GM19238 (cell line): Measurements from ENCODE around the gene MED13L.
"Not testable (repeated sequence)": the region's sequence is repeated elsewhere in the genome, so short reads cannot be mapped to it uniquely, and the experiment has no call there.

Experiments
- DNase-seq: peaks from one replicate; pipeline ENCODE4 v3.0.0; 2011; ENCODE audit warnings: low spot score; ENCODE audit not compliant: insufficient read length

The MED13L gene

GRCh38 chr12:116131987-116132386 is 145.5 kb downstream of the MED13L start:
- DNase-seq: not testable (repeated sequence)

GRCh38 chr12:116131176-116131575 is 146.3 kb downstream of the MED13L start:
- DNase-seq: no peak

DNA sequence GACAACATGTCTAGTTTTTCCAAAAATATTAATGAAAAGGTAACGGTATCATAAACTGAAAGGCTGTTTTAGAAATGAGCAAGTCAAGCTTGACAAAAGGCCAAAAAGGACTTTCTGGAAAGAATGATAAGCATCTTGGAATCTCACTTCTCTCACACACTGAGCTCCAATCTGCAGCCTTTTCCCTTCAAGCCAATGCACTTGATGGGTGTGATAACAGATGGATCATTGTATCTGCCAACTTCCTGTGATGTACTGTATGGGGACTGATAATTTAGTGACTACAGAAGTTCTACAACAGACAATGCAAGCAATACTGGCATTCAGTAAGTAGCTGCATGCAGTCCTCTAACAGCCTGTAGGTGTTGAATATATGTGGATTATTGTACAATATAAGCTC is 147.1 kb downstream of the MED13L start:
- DNase-seq: no peak

DNA sequence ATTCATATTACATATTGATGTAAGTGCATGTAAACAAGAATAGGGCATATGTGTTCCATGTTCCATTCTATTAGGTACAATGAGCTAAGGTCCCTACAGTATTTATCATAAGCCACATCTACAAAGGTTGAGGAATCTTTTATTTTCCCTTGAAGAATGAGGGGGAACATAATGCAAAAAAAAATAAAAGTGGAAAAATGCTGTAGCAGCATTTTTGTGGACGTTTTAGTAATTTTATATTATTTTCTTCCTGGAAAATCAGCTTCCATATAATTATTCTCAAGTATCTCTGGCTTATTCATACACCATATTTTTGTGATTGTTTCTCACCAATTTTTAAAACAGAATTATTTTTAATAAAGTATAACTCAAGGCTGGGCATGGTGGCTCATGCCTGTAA is 148.7 kb downstream of the MED13L start:
- no peak for DNase-seq

GRCh38 chr12:116127859-116128258 is 149.6 kb downstream of the MED13L start:
- DNase-seq: no peak

DNA sequence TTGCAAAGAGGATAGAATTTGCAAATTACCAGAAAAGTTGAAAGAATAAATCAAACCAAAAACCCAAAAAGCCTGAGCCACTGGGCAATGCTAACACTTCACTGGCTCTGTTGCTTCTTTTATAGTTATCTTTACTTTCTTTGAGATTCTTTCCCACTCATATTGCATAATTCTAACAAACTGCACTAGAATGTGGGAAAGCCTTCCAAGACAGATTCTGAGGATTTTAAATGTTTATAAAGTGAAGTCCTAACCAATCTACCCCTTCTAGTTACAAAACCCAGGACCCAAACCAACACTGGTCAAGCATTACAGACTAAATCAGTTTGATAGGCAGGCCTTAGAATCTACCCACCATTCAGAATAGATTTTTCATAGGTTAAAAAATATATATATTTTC is 150.9 kb downstream of the MED13L start:
- no peak for DNase-seq

GRCh38 chr12:116125956-116126566 is 151.4 kb downstream of the MED13L start:
- no peak for DNase-seq

- no peak for DNase-seq
These were observed 152.4 kb downstream of the MED13L start for GRCh38 chr12:116125084-116125483.

DNA sequence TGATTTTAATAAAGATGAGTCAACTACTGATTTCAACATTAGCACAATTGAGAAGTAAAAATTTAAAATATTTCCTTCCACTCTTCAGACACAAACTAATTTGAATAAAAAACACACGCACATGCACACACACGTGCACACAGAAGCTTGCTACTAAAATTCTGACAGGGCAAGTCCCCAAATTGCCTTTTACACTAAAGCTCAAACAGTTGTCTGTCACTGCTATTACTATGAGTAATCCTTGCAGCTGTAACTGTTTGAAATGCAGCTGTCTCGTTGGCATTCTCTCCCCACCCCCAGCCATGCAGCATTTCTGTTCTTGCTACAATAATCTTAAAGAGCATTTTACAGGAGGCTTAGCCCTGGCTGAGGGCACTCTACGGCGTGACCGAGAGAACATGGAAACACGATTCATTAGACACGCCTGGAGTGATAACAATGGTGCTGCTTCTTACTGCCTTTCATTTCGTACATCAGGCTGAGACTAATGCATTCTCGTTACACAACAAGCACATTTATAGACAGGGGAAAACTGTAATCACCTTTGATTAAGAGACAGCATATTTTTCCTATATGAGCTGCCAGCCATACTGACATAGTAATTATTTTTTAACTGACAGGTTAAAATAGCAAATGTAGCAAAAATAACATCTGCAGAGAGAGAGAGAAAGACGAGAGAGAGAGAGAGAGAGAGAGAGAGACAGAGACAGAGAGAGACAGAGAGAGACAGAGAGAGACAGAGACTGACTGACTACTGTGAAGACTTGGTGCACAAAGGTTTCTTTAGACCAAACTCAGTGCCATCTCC is 153.8 kb downstream of the MED13L start:
- DNase-seq: no peak

- no peak for DNase-seq
These were observed 154.9 kb downstream of the MED13L start for GRCh38 chr12:116122628-116123027.

DNA sequence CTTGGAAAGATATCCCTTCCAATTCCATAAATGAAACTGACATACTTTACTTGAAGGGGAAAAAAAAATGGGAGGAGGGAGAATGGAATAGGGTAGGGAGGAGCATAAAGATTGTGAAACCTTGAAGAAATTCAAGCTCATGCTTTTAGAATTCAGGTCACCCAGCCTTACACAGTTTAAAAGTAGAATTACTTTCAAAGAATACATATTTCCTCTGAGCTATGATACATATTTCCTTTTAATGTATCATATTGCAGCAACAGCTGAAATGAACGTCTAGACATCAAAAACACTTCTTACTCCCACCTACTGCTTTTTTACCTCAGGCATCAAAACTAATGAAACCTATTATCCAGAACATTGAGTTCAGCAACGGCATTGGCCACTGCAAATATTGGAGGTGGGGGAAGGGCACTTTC is 156.0 kb downstream of the MED13L start:
- DNase-seq: no peak

- no peak for DNase-seq
These were observed 160.7 kb downstream of the MED13L start for GRCh38 chr12:116116650-116117424.

GRCh38 chr12:116113398-116114130 is 163.9 kb downstream of the MED13L start:
- no peak for DNase-seq

DNA sequence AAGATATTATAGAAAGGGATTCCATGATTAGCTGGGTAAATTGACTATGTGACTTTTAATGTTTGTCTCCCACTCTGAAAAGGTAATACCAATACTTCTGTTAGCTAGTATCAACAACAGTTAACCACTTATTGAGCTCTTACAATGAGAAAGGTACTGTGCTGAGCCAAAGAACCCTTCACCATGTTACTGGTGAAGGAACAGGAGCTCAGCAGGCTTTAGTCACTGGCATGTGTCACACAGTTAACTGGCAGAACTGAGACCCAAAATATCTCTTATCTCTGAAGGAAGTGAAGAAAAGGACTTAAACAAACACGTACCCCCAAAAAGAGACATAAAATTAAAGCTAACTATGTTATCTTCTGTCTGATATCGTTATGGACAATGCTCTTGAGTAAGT is 170.6 kb downstream of the MED13L start:
- no peak for DNase-seq

GRCh38 chr12:116104167-116104767 is 173.2 kb downstream of the MED13L start:
- DNase-seq: no peak

DNA sequence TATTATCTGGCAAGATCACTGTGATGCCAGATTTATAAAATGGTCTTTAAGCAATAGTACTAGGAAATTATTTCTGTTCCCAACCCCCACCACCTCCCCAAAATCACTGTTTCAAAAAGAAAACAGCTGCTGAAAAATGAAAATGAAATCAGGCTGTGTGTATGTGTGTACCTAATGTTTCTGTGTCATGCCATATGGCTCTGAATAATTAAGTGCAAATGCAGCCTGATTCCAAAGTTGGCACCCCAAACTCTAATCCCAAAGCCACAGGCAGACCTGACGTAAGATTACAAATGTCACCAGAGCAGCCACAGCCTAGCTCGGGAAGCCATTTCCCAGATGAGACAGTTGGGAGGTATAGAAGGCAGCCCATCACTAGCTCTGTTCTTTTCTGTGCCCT is 175.5 kb downstream of the MED13L start:
- no peak for DNase-seq

DNA sequence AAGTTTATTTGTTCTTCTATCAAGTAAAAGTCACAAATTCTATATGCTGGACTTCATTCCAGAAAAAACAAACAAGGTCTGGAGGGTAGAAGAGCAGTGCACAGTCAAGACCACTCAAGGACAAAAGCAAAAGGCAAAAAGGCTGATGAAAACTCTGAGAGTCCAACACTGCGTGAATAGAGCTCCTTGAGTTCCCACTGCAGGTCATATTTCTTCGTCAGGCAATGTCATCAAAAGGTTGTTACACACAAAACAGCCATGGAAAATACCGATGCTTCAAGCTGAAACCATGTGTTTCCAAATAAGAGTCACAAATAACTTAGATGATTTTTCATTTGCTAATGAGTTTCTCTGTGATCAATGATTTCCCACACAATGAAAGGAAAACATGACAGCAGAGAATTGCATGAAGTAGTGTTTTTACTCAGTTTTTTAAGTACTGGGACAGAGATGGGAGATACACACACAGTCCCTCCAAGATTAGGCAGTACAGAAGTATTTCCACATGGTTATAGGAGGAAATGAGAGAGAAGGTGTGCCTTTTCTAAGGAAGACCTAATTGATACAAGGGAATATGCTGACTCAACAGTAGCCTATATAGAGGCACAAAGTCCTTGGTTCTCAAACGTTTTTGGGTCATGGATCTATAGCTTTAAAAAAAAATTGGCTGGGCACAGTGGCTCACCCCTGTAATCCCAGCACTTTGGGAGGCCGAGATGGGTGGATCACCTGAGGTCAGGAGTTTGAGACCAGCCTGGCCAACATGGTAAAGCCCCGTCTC is 177.7 kb downstream of the MED13L start:
- no peak for DNase-seq

GRCh38 chr12:116096874-116097273 is 180.6 kb downstream of the MED13L start:
- no peak for DNase-seq

GRCh38 chr12:116094475-116094874 is 183.0 kb downstream of the MED13L start:
- DNase-seq: no peak

DNA sequence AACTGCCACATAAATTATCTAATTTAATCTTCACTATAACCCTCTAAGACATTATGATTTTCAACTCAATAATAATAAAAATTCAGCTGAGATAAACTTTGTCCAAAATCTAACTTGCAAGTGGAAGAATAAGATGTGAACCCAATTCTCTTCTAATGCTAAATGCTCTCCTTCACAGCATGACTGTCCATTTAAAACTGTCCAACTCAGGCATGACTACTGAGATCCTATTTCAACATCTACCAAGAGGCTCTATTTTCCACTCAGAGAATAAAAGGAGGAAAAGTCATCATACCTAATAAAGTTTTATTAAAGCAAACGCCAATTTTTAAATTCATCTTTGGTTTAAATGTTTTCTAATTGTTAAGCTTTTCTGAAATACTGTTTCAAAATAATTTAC is 183.6 kb downstream of the MED13L start:
- DNase-seq: no peak
